ENCODE measurements around the gene KIAA0930.
"Not testable (repeated sequence)": the region's sequence is repeated elsewhere in the genome, so short reads cannot be mapped to it uniquely, and the experiment has no call there.

KIAA0930 gene

DNA sequence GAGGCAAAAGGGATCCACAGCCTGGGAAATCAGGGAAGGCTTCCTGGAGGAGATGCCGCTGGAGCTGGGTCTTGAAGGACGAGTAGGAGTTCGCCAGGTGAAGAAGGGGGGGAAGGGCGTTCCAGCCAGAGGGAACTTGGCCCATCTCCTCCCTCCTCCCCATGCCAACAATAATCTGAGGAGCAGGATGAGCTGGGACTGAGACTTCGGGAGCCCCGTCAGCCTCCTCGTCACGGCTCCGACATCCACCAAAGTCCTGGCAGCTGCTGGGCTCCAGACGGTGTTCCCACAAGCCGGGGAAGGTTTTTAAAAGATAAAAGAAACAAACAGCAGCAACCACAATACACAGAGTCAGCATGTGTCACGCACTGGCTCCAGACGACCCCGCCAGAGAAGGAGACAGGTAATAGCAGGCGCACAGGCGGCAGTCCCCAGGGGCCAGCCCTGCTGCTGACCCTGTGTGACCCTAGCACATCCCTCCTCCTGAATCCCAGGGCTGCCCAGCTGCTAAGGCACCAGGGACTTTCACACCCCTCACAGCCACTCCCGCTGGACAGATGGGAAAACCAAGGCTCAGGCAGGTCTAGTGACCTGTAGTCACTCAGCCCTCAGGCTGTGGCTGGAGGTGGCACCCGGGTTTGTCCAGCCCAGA, 39.7 kb downstream of the KIAA0930 start:
- no peak for DNase-seq (ENCODE audit: low read depth)

DNA sequence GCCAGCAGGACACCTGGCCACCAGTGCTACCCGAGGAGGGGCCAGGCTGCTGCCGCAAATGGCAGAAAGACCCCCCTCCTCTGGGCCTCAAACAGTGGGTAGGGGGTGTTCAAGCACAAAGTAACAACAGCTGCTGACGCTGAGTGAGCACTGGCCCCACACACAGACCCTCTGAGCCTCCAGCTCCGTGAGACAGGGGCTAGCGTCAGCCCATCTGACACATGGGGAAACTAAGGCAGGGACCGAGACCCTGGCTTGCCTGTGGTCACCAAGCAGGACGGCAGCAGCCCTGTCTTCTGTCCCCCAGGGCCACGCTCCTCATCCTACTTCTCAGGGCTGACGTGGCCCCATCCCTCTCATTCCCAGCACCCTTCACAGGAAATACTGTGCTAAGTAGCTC, 40.5 kb downstream of the KIAA0930 start:
- DNase-seq (ENCODE audit: low read depth), result no peak

DNA sequence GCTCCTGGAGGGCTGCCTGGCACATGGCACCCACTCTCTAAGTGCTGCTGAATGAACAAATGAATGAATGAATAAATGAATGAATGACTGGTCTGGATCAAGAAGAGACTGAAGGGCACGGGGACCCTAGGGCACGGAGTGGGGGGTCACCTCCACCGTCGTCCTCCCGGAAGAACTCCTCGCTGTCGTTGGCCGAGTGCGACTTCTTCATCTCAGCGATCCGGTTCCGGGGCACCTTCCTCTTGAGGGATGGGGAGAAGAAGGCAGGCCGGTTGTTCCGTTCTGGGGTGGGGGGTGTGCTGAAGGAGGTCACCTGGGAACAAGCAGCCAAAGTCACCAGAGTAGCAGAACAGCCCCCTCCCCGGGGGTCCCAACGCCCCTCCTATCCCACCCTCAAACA, 41.0 kb downstream of the KIAA0930 start:
- DNase-seq (ENCODE audit: low read depth), result no peak

DNA sequence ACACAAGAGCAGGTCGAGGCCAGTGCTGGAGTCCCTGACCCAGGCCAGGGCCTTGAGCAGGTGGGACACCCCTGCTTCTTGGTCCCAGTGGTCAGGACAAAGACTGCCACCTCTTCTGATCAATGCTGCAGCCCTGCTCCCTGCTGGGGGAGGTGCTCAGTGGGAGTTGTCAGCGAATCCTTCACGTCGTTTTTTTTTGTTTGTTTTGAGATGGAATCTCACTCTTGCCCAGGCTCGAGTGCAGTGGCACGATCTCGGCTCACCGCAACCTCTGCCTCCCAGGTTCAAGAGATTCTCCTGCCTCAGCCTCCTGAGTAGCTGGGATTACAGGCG, 42.3 kb downstream of the KIAA0930 start:
- DNase-seq (ENCODE audit: low read depth), result no peak

DNA sequence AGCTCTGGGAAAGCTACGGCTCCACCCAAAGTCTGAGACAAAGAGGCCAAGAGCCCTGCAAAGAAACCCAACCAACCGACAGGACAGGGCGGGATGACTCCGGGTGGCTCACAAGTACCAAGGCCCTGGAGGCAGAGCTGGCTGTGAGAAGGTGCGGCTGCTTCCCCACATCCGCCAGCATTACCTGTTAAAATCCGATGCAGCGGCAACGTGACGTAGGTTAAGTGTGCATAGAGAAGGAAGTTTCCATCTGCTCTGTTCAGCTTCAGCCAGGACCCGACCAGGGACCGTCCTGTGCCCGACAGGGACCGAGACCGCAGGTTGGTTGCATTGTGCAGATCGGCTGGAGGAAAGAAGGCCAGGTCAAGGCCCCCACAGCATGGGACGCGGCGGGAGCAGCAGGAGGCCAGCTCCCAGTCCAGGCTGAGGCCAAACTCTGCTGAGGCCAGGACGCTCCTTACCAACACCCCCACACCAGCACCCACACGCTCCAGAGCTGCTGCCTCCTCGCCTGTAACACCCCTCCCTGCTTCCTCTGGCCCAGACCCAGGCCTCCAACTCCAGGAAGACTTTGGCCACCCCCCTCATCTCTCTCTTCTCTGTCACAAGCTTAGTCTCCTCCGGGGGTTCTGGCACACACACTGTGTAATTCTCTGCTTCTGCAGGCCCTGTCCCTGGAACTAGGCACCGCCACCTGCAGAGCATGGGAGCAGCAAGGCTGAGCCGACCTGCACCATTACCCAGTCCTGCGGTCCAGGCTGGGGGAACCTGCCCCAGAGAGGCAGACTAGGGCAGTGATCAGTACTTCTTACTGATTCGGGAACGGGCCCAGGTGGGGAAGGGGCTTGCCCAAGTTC, 42.9 kb downstream of the KIAA0930 start:
- no peak for DNase-seq (ENCODE audit: low read depth)

DNA sequence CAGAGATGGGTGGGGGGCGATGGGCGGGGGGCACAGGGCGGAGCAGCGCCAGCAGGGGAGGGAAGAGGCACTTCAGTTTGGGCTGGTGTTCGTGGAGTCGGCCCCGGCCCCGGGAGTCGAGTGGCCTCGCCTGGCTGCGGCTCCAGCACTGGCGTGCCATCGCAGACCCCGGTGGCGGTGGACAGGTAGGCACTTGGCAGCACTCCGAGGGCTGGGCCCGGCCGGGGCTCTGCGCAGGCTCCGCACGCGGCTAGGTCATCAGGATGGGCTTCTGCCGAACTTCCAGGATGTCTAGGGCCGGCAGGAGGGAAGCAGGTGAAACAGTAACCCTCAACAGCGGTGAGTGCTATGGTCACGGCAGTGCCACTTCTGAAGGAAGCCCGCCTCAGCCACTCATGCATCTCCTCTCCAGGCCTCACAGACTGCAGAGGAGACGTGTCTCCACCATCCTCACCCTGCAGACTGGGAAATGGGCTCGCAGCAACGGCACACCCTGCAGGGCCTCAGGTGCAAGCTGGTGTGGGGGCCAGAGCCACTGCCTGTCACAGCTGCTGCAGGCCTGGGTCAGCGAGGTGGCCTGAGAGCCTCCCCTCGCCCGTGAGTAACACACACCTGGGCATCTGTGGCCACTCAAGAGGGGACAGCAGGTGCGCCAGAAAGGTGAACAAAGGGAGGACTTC, 43.6 kb downstream of the KIAA0930 start:
- no peak for DNase-seq (ENCODE audit: low read depth)

DNA sequence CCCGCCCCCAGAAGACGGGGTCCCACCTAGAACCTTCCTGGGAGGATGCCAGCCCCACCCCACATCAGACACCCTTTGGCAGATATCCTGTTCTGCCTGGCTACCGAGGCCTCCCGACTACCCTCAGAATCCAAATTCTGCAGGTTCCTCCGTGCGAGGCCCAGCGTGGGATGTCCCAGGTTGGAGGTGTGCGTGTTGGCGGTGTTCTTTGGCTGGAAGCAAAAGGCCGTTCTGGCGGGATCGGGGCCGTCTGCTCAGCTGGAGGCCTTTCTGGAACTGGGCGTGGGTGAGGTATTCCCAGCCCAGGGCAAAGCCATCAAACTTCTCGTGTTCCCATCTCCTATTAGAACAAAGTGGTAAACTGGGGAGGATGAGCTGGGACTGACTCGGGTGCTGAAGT, 44.4 kb downstream of the KIAA0930 start:
- no peak for DNase-seq (ENCODE audit: low read depth)

DNA sequence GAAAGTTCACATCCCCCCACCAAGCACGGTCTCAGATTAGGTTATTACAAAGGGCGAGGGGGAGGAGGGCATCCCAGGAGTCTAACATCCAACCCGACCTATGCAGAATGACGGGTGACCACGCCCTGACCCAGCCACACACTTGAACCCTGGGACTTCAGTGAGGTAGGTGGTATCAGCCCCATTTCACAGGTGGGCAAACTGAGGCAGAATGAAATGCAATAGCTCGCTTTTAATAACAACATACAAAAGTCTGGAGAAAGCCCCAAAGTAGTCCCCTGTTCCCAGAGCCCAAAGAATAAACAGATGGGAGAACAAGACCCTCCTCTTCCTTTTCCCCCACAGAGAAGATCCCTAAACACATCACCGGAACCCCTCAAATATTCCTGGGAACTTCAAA, 45.1 kb downstream of the KIAA0930 start:
- no peak for DNase-seq (ENCODE audit: low read depth)

DNA sequence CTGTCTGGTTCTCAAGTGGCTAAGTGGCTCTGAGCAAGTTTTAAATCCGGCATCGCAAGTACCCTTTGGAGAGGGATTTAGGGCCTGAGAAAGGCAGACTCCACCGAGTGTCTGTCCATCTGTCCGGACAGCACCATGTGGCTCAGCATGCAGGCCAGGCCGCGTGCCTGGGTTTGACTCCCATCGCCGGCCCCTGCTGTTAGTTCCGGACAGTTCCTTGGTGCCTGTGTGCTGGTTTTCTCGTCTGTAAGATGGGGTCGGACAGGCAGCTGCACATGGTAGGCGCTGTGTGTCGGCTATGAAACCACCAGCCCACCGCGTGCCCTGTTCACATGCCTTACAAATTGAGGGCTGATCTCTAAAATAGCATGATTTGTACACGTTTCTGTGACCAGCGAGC, 46.0 kb downstream of the KIAA0930 start:
- DNase-seq (ENCODE audit: low read depth), result no peak

DNA sequence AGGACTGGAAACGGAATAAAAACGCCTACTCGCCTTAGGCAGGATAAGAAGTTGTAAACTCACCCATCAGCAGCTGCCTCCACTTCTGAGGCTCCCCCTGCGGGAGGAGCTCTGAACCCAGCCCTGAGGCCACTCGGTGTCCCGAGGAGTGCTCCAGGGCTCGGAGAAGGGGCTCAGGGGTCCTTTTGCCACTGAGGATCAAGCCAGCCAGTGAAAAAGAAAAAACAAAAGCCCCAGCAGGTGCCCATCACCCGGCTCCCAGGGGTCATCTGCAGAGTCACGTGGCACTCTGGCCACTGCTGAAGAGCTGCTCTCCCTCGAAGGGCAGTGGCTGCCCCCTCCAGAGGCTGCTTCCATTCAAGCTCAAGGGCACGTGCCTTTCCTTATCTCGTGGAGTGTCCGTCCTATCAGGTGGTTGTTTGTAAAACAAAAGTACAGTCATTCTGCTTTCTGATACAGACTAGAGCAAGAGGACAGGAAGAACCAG, 48.0 kb downstream of the KIAA0930 start:
- no peak for DNase-seq (ENCODE audit: low read depth)

DNA sequence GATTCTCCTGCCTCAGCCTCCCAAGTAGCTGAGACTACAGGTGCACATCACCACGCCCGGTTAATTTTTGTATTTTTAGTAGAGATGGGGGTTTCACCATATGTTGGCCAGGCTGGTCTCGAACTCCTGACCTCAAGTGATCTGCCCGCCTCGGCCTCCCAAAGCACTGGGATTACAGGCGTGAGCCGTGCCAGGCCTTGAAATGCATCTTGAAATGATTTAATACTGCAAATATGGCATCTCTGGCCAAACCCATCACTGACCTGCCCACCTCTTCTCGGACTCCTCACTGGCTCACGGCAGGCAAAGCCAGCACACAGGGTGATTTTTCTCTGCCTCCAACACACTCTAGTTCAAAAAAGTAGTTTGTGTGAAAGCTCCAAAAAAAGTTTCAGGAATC, 48.9 kb downstream of the KIAA0930 start:
- DNase-seq (ENCODE audit: low read depth), result not testable (repeated sequence)

DNA sequence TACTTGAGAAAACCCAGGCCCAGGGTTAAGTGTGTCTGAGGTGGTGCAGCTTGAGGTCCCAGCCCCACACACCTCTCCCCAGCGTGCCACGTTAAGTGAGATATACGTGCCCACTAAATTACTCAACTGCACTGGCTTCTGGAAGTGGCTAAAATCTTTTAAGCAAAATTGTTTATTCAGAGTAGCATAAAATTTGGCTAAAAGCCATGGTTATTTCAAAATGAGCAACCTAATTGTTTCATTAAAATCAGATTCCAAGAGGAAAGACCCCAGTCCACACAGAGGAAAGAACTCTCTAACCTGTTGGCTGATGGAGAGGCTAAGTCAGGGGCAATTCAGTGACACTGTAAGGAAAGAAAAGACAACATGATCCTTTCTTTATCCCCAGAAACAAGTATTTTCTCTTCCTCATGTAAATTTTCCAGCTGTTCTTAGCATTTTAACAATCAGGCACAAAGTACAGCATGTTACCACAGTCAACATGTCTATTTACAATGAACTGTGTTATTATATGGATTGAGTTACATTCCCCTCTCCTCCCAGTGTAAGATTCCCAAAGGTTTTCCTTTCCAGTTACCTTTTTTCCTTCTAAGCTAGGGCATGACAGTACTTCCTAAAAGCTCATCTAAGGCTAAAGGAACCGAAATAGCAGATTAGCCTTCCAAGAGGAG, 50.4 kb downstream of the KIAA0930 start:
- no peak for DNase-seq (ENCODE audit: low read depth)

DNA sequence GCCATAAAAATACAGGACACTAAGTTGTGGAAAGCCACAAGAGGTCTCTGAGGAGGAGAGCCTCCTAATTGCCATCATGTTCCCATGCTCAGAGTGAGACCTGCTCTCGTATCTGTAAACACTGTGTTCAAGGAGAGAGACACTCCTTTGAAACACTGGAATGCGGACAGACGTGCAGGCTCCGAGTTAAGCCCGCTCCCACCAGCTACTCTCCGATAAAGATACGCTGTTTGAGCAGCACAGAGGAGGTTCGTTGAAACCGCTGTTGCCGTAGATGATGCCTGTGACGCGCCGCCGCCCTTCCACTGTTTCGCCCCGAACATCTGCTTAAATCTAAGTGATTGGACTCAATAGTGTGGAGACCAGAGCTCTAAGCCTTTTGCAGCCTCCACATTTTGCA, 51.9 kb downstream of the KIAA0930 start:
- DNase-seq (ENCODE audit: low read depth), result no peak

DNA sequence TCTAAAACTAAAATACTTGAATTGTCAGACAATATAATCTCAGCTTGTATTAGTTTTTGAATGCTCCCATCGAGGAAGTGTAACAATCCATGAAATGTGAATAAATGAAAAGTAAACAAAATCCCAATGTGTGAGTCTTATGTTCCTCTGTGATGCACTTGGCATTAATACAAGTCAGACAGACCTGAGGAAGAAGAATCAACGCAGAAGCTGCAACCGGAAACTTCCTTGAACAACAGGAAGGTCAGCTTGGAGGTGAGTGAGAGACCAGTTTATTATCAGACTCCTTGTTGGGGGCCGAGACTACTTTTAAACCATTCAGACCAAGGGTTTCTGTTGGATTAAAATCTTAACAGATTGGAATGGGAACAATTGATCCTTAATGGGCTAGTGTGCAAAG, 52.8 kb downstream of the KIAA0930 start:
- no peak for DNase-seq (ENCODE audit: low read depth)

DNA sequence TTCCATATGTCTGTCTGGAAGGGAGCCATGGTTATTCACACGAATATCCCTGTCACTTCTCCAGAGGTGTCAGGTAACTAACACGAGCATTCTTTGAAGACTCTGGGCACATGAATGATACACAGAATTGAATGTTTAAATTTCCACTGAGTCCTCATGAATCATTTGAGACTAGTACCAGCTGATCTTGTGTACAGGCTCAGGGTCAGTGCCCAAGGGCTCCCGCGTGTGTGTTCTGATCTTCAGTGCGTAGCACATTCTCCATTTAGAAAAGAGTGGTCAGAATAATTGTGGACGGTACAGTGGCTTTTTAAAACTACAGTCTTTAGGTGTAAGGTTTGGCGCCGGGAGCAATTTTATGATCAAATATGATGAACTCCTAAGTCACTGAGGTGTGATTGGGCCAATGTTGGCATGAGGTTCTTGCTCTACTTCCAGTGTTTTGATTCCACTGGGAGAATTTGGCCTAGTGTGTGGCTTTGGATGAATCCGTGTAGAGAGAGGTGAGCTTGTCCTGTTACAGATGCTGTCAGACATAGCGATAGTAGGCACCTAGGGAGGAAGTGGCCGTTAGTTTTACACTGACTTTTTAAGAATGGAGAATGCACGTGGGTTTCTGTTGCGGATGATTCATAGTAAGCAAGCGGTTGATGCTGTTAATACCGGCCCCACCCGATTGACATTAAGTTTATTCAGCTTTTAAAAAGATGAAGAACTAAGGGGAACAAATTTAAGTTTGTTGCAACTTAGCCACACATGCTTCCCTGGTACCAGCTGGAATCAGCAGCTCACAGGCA, 54.8 kb downstream of the KIAA0930 start:
- DNase-seq (ENCODE audit: low read depth), result no peak

DNA sequence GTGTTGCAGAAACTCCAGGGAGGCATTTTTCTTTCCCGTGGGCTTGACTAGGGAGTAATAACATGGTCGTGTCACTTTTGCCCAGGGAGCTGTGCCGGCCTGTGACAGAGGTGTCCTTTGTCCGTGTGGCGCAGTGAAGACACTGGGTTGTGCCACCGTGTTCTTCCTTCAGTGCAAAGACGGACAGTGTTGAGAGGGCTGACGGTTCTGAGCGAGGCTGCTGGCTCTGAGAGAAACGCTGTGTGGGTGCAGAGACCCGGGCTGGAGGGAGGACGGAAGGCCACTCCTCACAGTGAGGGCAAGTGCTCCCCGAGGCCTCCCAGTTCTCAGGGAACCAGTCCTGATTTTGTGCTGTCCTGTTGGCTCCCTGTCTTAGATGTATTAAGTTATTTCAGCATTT, 56.7 kb downstream of the KIAA0930 start:
- no peak for DNase-seq (ENCODE audit: low read depth)

DNA sequence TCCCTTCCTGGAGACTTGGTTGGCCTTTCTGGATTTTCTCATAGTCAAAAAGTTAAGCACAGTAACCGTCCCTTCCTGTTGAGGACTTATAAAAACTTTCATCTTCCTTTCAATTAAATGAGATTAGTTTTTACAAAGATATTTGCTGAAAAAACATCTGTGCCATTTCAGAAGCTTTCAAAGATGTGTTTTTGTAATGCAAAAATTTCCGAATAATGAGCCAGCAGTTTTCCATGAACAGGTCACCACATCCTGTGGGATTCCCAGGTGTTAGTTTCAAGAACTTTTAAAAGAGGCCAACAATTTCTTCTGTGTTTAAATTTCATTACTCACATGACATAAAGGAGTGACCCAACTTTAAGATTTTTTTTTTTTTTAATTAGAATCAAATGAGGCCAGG, 58.9 kb downstream of the KIAA0930 start:
- no peak for DNase-seq (ENCODE audit: low read depth)

DNA sequence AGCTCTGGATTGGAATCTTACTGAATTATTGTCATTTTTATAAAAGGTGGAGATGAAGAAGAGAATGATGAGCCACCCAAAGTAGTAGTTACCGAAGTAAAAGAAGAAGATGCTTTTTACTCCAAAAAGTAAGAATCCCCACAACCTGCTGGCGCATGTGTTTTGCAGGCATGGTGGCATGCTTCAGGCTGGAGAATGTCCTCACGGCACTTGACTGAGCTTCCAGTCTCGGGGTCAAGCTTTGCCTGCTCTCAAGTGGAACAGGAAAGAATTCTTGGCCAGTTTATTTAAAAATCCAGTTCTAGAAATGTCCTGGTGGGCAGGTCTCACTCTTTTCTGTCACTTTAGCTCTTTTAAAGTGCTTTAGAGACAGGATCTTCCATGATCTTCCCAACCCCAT, 59.5 kb downstream of the KIAA0930 start:
- no peak for DNase-seq (ENCODE audit: low read depth)

DNA sequence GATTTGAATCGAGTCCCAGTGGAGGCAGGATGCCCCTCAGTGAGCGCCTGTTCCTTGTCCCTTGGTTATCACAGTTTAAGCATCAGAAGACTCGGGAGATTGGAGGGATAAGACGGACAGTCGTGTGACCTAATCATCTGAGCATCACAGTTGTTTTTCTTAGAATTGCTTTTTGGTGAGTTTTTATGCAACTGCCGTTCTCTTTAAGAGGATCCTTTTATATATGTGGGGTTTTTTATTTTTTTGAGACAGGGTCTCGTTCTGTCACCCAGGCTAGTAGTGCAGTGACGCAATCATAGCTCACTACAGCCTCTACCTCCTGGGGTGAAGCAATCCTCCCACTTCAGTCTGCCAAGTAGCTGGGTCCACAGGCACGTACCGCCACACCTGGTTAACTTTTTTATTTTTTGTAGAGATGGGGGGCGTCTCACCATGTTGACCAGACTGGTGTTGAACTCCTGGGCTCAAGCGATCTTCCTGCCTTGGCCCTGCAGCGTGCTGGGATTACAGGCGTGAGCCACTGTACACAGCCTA, 60.5 kb downstream of the KIAA0930 start:
- DNase-seq (ENCODE audit: low read depth), result no peak

DNA sequence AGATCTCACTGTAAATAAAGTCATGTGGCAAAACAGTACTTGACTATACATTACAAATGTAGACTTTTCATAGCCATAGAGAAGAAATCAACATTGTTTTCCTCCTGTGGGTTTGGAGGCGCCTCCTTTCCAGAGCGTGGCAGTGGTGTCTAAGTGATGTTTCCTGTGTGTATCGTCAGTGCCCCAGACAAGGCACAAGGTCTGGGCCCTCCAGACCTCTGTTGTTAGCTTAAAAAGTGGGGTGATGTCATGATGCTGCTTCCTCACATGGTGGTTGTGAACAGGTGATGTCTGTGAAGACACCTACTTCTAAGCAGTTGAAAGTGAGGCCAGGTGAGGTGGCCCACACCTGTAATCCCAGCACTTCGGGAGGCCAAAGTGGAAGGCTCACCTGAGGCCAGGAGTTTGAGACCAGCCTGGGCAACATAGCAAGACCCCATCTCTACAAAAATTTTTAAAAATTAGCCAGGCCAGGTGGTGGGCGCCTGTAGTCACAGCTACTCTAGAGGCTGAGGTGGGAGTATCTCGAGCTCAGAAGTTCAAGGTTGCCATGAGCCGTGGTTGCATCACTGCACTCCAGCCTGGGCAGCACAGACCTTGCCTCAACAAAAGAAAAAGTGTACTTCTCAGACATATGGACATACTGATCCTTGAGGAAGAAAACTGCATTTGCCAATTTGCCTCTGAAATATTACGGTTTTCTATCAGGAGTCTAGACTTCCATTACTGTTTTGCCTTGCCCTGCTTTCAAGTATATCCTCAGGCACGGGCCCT, 61.2 kb downstream of the KIAA0930 start:
- no peak for DNase-seq (ENCODE audit: low read depth)
